ENCODE results near the gene AVP. TPM values are rescaled to one million over a fixed set of nuclear protein-coding genes. Genes with fewer than 3 reads are reported as not detected.

The AVP gene
- total RNA-seq, 2 donors from 2014 or later: not detected

DNA sequence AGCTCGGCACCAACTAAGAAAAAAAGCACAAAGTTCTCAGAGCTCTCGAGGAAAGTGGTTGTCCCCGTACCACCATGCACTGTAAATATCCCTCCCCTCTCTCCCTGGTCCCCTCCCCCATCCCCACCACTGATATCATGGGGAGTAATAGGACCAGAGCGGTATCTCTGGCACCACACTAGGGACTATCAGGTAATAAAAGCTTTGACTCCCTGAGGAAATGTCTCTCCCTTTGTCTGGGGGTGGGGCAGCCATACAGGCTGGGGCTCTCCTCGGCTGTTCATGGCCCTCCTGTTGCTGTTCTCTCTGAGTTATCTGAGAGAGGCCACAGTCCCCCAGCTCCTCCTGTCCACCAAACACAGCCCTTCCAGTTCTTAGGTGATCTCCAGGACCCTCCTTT lies 46.1 kb downstream of the AVP start:
- H3K36me3 ChIP-seq: peaks cover 38% of the 10 kb centered on the region
- peaks cover 5 to 20% of the 10 kb centered on the region in 2 donors for H3K4me1 ChIP-seq (ENCODE audit: control insufficient read depth in 1 of 2, low read depth in 2 of 2)
- no peak for ATAC-seq (ENCODE audit: insufficient number of reproducible peaks, low FRiP score, low read depth)
- DNase-seq (ENCODE audit: low spot score): no peak
- H3K4me3 ChIP-seq: no peak overlapping the region
- TF ChIP-seq, protein P1, sequence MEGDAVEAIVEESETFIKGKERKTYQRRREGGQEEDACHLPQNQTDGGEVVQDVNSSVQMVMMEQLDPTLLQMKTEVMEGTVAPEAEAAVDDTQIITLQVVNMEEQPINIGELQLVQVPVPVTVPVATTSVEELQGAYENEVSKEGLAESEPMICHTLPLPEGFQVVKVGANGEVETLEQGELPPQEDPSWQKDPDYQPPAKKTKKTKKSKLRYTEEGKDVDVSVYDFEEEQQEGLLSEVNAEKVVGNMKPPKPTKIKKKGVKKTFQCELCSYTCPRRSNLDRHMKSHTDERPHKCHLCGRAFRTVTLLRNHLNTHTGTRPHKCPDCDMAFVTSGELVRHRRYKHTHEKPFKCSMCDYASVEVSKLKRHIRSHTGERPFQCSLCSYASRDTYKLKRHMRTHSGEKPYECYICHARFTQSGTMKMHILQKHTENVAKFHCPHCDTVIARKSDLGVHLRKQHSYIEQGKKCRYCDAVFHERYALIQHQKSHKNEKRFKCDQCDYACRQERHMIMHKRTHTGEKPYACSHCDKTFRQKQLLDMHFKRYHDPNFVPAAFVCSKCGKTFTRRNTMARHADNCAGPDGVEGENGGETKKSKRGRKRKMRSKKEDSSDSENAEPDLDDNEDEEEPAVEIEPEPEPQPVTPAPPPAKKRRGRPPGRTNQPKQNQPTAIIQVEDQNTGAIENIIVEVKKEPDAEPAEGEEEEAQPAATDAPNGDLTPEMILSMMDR (IDR thresholded peaks at IDR 0.05): no peak
- no peaks in the 10 kb centered on the region for H3K9me3 ChIP-seq
- H3K27me3 ChIP-seq (replicated peaks; ENCODE audit: insufficient read depth): no peaks in the 10 kb centered on the region
- H3K27ac ChIP-seq: no peak overlapping the region

DNA sequence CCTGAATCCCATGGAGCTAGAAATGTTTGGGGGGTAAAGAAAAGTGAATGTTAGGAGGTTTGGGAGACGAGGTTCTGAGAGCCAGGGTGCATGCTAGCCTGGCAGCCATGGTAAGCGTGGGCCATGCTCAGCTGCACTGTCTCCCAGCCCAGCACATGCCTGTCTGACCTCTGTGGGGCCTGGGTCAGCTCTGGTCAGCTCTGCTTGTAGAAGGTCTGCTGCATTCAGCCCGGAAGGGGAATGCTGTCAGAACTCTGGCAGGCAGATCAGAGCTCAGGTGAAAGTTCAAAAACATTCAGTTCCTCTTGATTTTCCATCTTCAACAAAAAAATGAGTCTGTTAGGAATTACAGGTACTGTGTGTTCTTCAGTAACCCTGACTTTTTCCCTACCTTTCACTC lies 46.9 kb downstream of the AVP start:
- ATAC-seq (ENCODE audit: insufficient number of reproducible peaks, low FRiP score, low read depth): no peak
- no peak for DNase-seq (ENCODE audit: low spot score)
- Histone ChIP-seq H3K4me3 (no peak overlapping the region), H3K9me3 (no peaks in the 10 kb centered on the region), H3K27me3 (replicated peaks; ENCODE audit: insufficient read depth) (no peaks in the 10 kb centered on the region), H3K27ac (no peak overlapping the region), H3K4me1 (ENCODE audit: control insufficient read depth in 1 of 2, low read depth in 2 of 2) (peaks cover 5 to 20% of the 10 kb centered on the region in 2 donors), H3K36me3 (peaks cover 38% of the 10 kb centered on the region)
- TF ChIP-seq, protein P1 (IDR thresholded peaks at IDR 0.05): no peak

DNA sequence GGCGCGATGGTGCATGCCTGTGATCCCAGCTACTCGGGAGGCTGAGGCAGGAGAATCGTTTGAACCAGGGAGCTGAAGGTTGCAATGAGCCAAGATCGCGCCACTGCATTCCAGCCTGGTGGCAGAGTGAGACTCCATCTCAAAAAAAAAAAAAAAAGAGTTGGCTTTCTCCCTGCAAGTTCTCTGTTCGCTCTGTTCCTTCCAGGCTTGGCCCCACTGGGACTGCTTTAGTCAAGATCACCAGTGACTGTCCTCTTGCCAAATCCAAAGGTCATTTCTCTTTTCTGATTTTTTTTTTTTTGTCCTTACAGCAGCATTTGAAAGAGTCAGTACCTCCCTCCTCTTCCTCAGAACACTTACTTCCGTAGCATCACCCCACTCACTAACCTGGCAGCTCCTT lies 51.9 kb downstream of the AVP start:
- no peak for DNase-seq (ENCODE audit: low spot score)
- peaks cover 0 to 13% of the 10 kb centered on the region in 2 donors for H3K4me1 ChIP-seq (ENCODE audit: control insufficient read depth in 1 of 2, low read depth in 2 of 2)
- H3K9me3 ChIP-seq: no peaks in the 10 kb centered on the region
- H3K4me3 ChIP-seq: no peak overlapping the region
- peaks cover 31% of the 10 kb centered on the region for H3K36me3 ChIP-seq
- H3K27ac ChIP-seq: no peak overlapping the region
- TF ChIP-seq, protein P1 (IDR thresholded peaks at IDR 0.05): no peak
- no peaks in the 10 kb centered on the region for H3K27me3 ChIP-seq (replicated peaks; ENCODE audit: insufficient read depth)
- no peak for ATAC-seq (ENCODE audit: insufficient number of reproducible peaks, low FRiP score, low read depth)

Other genes starting within 250 kb of the AVP start
- 10 to 100 TPM; 40.6 to 44.3 TPM for gene PCED1A, start 244.1 kb downstream of the AVP start, total RNA-seq
- 10 to 100 TPM; 21.8 to 24.2 TPM for gene VPS16, start 244.0 kb downstream of the AVP start, total RNA-seq
- 10 to 100 TPM; 36.7 to 42.7 TPM for gene PTPRA, start 211.2 kb downstream of the AVP start, total RNA-seq
- not detected for gene GNRH2, start 41.1 kb downstream of the AVP start, total RNA-seq
- gene MRPS26, start 38.7 kb downstream of the AVP start, total RNA-seq: 10 to 100 TPM; 40.6 to 46.6 TPM
- gene OXT, start 13.1 kb downstream of the AVP start, total RNA-seq: not detected
- gene FASTKD5, start 75.1 kb upstream of the AVP start, total RNA-seq: 10 to 100 TPM; 13.1 to 25.7 TPM
- 10 to 100 TPM in 1 of 2 donors, 1 to 10 TPM in 1; 5.3 to 11.9 TPM for gene UBOX5, start 75.1 kb upstream of the AVP start, total RNA-seq
- 10 to 100 TPM in 1 of 2 donors, 1 to 10 TPM in 1; 9.5 to 18.1 TPM for gene LZTS3, start 88.8 kb upstream of the AVP start, total RNA-seq
- gene DDRGK1, start 120.0 kb upstream of the AVP start, total RNA-seq: 10 to 100 TPM; 60.9 to 90.9 TPM
- gene ITPA, start 124.8 kb upstream of the AVP start, total RNA-seq: 10 to 100 TPM; 35.1 to 35.7 TPM
- under 1 TPM in 1 of 2 donors, not detected in 1; 0.27 TPM for gene SLC4A11, start 154.5 kb upstream of the AVP start, total RNA-seq